ENCODE measurements around the gene AKT1S1. TPM values are rescaled to one million over a fixed set of nuclear protein-coding genes. Genes with fewer than 3 reads are reported as not detected.

Gene AKT1S1
- total and polyA plus RNA-seq, 2 donors (not counting 3 experiments of a cell fraction or from before 2014, with no cell fraction given), result 64.2 to 68.3 TPM

GRCh38 chr19:49884760-49885159, 7.6 kb upstream of the AKT1S1 start:
- dilution Hi-C loops (cut with MboI; ENCODE audit: extremely low pct_ligation_motif_present, low sequenced_read_pairs) (no loop called here), intact Hi-C loops (cut with micrococcal nuclease) (no loop called here)
- BruUV-seq (replicated peaks), result no TSS peak
- Histone ChIP-seq H4K20me1 (replicated peaks; ENCODE audit: control insufficient read depth, extremely low read depth, insufficient read depth, low read length) (no peaks in the 10 kb centered on the region), H3K9me3 (replicated peaks; ENCODE audit: control insufficient read depth, insufficient read depth, low read length) (no peaks in the 10 kb centered on the region), H3K9me1 (replicated peaks; ENCODE audit: control insufficient read depth, extremely low read depth, insufficient read depth, low read length) (no peaks in the 10 kb centered on the region), H3K27ac (ENCODE audit: insufficient read depth, low read depth, low read length) (no peak overlapping the region), H3K36me3 (ENCODE audit: control insufficient read depth in 2 of 2, extremely low read depth in 1 of 2, insufficient read depth in 2 of 2, low read length in 2 of 2) (peaks cover 18 to 45% of the 10 kb centered on the region in 2 experiments), H3K27me3 (ENCODE audit: control insufficient read depth in 2 of 2, insufficient read depth in 2 of 2, low read length in 2 of 2) (no peaks in the 10 kb centered on the region), H3K4me1 (ENCODE audit: control insufficient read depth, extremely low read depth, insufficient read depth, low read length) (no peaks in the 10 kb centered on the region), H3K9ac (replicated peaks; ENCODE audit: extremely low read depth, insufficient read depth, low read length) (no peak overlapping the region), H2AFZ (ENCODE audit: low read depth, low read length) (no peak overlapping the region), H3K4me2 (ENCODE audit: insufficient read depth, low read length) (no peak overlapping the region), H3K79me2 (ENCODE audit: control insufficient read depth, insufficient read depth, low read length) (no peaks in the 10 kb centered on the region), H3K4me3 (replicated peaks in 1 of 3; ENCODE audit: insufficient read depth in 1 of 3, low read depth in 1 of 3, low read length in 3 of 3) (no peak overlapping the region)
- no peak for DNase-seq (ENCODE audit: low read depth, low spot score)
- no peak for TF ChIP-seq POLR2A (IDR thresholded peaks at IDR 0.05; ENCODE audit: low read depth, low read length)
- TF ChIP-seq CTCF (IDR thresholded peaks at IDR 0.05; ENCODE audit: extremely low read depth in 1 of 2, insufficient read depth in 1 of 2, low read depth in 1 of 2, low read length in 2 of 2), result no peak
- TF ChIP-seq GATA2 (IDR thresholded peaks at IDR 0.05; ENCODE audit: insufficient read depth, insufficient read length, low read depth, low read length), result no peak
- no peak for TF ChIP-seq FOS (IDR thresholded peaks at IDR 0.05; ENCODE audit: borderline replicate concordance, insufficient read depth, low read length)
- TF ChIP-seq MAX (IDR thresholded peaks at IDR 0.05; ENCODE audit: insufficient read depth, insufficient read length), result no peak
- TF ChIP-seq MYC (IDR thresholded peaks at IDR 0.05; ENCODE audit: low read depth, low read length), result no peak
- TF ChIP-seq JUN (IDR thresholded peaks at IDR 0.05; ENCODE audit: borderline replicate concordance, insufficient read depth, insufficient read length, low read depth), result no peak
- ChIA-PET CTCF (no interaction called here), POLR2A (no interaction called here)
- no peak for FAIRE-seq

Measured in endothelial cell of umbilical vein (primary cell).